HepG2 (cell line): ENCODE results near the gene TMEM214. TPM values are rescaled to one million over a fixed set of nuclear protein-coding genes. Genes with fewer than 3 reads are reported as not detected.

Source experiments
- ARID2 ChIP-seq: sonication (generic); formaldehyde crosslinking; IDR thresholded peaks from 2 replicates; pipeline ENCODE4 v1.8.1; 2022; ENCODE audit warnings: mild to moderate bottlenecking, missing genetic modification reagents, borderline replicate concordance
- BORCS8-MEF2B ChIP-seq: sonication (generic); formaldehyde crosslinking; IDR thresholded peaks from 2 replicates; pipeline ENCODE4 v1.8.0; 2022; ENCODE audit warnings: mild to moderate bottlenecking, missing genetic modification reagents
- CC2D1A ChIP-seq: sonication (generic); formaldehyde crosslinking; IDR thresholded peaks from 2 replicates; pipeline ENCODE4 v1.8.1; 2023; ENCODE audit warnings: mild to moderate bottlenecking, missing genetic modification reagents
- GPN1 ChIP-seq: sonication (generic); formaldehyde crosslinking; IDR thresholded peaks from 2 replicates; pipeline ENCODE4 v1.5.1; 2020; ENCODE audit warnings: missing genetic modification reagents, borderline replicate concordance
- KAT8 ChIP-seq: IDR thresholded peaks from 2 replicates; pipeline ENCODE4 v1.6.1; 2016; ENCODE audit warnings: missing genetic modification reagents, missing compliant biosample characterization
- KLF16 ChIP-seq, 2 experiments: sonication (generic) in 1 of 2; formaldehyde crosslinking in 1 of 2; IDR thresholded peaks; 2 replicates each; pipeline versions ENCODE4 v1.6.1 to v1.8.0; 2016 to 2023; ENCODE audit warnings: missing genetic modification reagents in 2 of 2, missing compliant biosample characterization in 1 of 2
- MXD4 ChIP-seq: IDR thresholded peaks from 2 replicates; pipeline ENCODE4 v1.6.1; 2016; ENCODE audit warnings: mild to moderate bottlenecking, missing biosample characterization, missing genetic modification reagents
- NCOA1 ChIP-seq: sonication (generic); formaldehyde crosslinking; IDR thresholded peaks from 2 replicates; pipeline ENCODE4 v1.9.0; 2021; ENCODE audit warnings: missing genetic modification reagents
- NFRKB ChIP-seq: fragments of 450-650 bp; IDR thresholded peaks from 2 replicates; pipeline ENCODE4 v1.6.1; 2017
- NR1H2 ChIP-seq: sonication (generic); formaldehyde crosslinking; IDR thresholded peaks from 2 replicates; pipeline ENCODE4 v1.8.1; 2022; ENCODE audit warnings: low read depth, missing genetic modification reagents, borderline replicate concordance
- NRL ChIP-seq: sonication (generic); formaldehyde crosslinking; IDR thresholded peaks from 2 replicates; pipeline ENCODE4 v1.5.0; 2020; ENCODE audit warnings: missing genetic modification reagents, mild to moderate bottlenecking, moderate library complexity, borderline replicate concordance
- PHF5A ChIP-seq: IDR thresholded peaks from one replicate; pipeline ENCODE4 v1.6.1; 2018; ENCODE audit warnings: low read depth, missing genetic modification reagents; ENCODE audit not compliant: unreplicated experiment
- REXO4 ChIP-seq: sonication (generic); formaldehyde crosslinking; IDR thresholded peaks from 2 replicates; pipeline ENCODE4 v1.8.0; 2022; ENCODE audit warnings: missing genetic modification reagents, mild to moderate bottlenecking, borderline replicate concordance
- RNF2 ChIP-seq: fragments of 450-650 bp; conservative IDR thresholded peaks from 2 replicates; pipeline ENCODE4 v1.6.1; 2016; ENCODE audit warnings: low read depth
- SP1 ChIP-seq, 2 experiments: fragments of 450-650 bp in 1 of 2; sonication (generic) in 1 of 2; formaldehyde crosslinking in 1 of 2; IDR thresholded peaks; 2 replicates each; pipeline versions ENCODE4 v1.4.0 to v1.6.1; 2016 to 2020; ENCODE audit warnings: missing genetic modification reagents in 1 of 2
- SUZ12 ChIP-seq: fragments of 150-350 bp; IDR thresholded peaks from 2 replicates; pipeline ENCODE4 v1.6.1; 2014; ENCODE audit warnings: low read depth, low read length
- SYNCRIP ChIP-seq: fragments of 200-400 bp; formaldehyde crosslinking; IDR thresholded peaks from 2 replicates; pipeline ENCODE4 v1.6.1; 2018; ENCODE audit warnings: mild to moderate bottlenecking, low read depth, low read length; ENCODE audit not compliant: insufficient read depth
- TBP ChIP-seq: sonication (generic); formaldehyde crosslinking; IDR thresholded peaks from 2 replicates; pipeline ENCODE4 v1.5.0; 2020; ENCODE audit warnings: missing genetic modification reagents
- TIGD3 ChIP-seq: sonication (generic); formaldehyde crosslinking; IDR thresholded peaks from 2 replicates; pipeline ENCODE4 v1.5.1; 2020; ENCODE audit warnings: mild to moderate bottlenecking, missing genetic modification reagents, borderline replicate concordance
- ZFP62 ChIP-seq: sonication (generic); formaldehyde crosslinking; IDR thresholded peaks from 2 replicates; pipeline ENCODE4 v1.4.0; 2020; ENCODE audit warnings: missing genetic modification reagents
- ZNF329 ChIP-seq: sonication (generic); formaldehyde crosslinking; IDR thresholded peaks from 2 replicates; pipeline ENCODE4 v1.9.0; 2021; ENCODE audit warnings: low read depth, mild to moderate bottlenecking, missing genetic modification reagents
- ZNF331 ChIP-seq: sonication (generic); formaldehyde crosslinking; IDR thresholded peaks from 2 replicates; pipeline ENCODE4 v1.4.0; 2020; ENCODE audit warnings: missing genetic modification reagents
- ZNF362 ChIP-seq: sonication (generic); formaldehyde crosslinking; IDR thresholded peaks from 2 replicates; pipeline ENCODE4 v1.4.0; 2020; ENCODE audit warnings: missing genetic modification reagents, mild to moderate bottlenecking, borderline replicate concordance
- ZNF484 ChIP-seq: sonication (generic); formaldehyde crosslinking; IDR thresholded peaks from 2 replicates; pipeline ENCODE4 v1.5.1; 2020; ENCODE audit warnings: mild to moderate bottlenecking, low read depth, missing genetic modification reagents, borderline replicate concordance
- ZNF567 ChIP-seq: sonication (generic); formaldehyde crosslinking; IDR thresholded peaks from 2 replicates; pipeline ENCODE4 v1.8.1; 2023; ENCODE audit warnings: mild to moderate bottlenecking, missing genetic modification reagents, borderline replicate concordance
- ZNF724P ChIP-seq: sonication (generic); formaldehyde crosslinking; IDR thresholded peaks from 2 replicates; pipeline ENCODE4 v1.8.0; 2022; ENCODE audit warnings: missing genetic modification reagents, borderline replicate concordance
- ZNF766 ChIP-seq: sonication (generic); formaldehyde crosslinking; IDR thresholded peaks from 2 replicates; pipeline ENCODE4 v1.5.0; 2020; ENCODE audit warnings: missing genetic modification reagents, borderline replicate concordance
- ZNF839 ChIP-seq: sonication (generic); formaldehyde crosslinking; IDR thresholded peaks from 2 replicates; pipeline ENCODE4 v1.4.0; 2020; ENCODE audit warnings: missing genetic modification reagents, mild to moderate bottlenecking, borderline replicate concordance
- ZNF850 ChIP-seq: sonication (generic); formaldehyde crosslinking; conservative IDR thresholded peaks from 2 replicates; pipeline ENCODE4 v1.9.0; 2021; ENCODE audit warnings: mild to moderate bottlenecking, missing genetic modification reagents
- polyA plus RNA-seq, 8 experiments: library from polyadenylated mRNA; depleted of rRNA in 3 of 8; stranded (reverse) in 7 of 8; unstranded in 1 of 8; fragments of >200 nt; fragmentation: Illumina TruSeq in 4 of 8; extraction: Trizol in 4 of 8; gene quantifications; 2 replicates each; pipeline versions ENCODE4 v1.2.1 to v1.2.3, GENCODE V29; 2011 to 2016; ENCODE audit warnings: low read depth in 4 of 8, missing spikeins in 1 of 8, mixed read lengths in 1 of 8; ENCODE audit not compliant: insufficient read depth in 1 of 8
- total RNA-seq, 5 experiments: library from RNA; depleted of rRNA; stranded (reverse); fragments of >200 nt; fragmentation: Illumina TruSeq; extraction: Trizol; gene quantifications; 2 replicates each; pipeline ENCODE4 v1.2.3, GENCODE V29; 2016; ENCODE audit warnings: low read depth in 1 of 5

The TMEM214 gene
- total and polyA plus RNA-seq, 2 of the 13 experiments (the other 11 are each of a cell fraction or from before 2014, with no cell fraction given): 58.3 to 132 TPM

- peak; percentile 95 for TF ChIP-seq TIGD3 (CRISPR knock-in tag)
- TF ChIP-seq MXD4 (CRISPR knock-in tag): peak; percentile 82
- TF ChIP-seq ZFP62 (CRISPR knock-in tag): peak; percentile 8; the same call in 1 of the 2 replicates
- peak; percentile 94; the same call in 1 of the 2 replicates for TF ChIP-seq NCOA1 (CRISPR knock-in tag)
- TF ChIP-seq SYNCRIP: no peak
- TF ChIP-seq CC2D1A (CRISPR knock-in tag): peak; percentile 99; the same call in 1 of the 2 replicates
- peak; percentile 92 for TF ChIP-seq RNF2
- TF ChIP-seq ZNF724P (CRISPR knock-in tag): peak; percentile 95
- TF ChIP-seq ZNF484: 0 out of 2 replicates have a peak, but pooled peaks have one; percentile 2
- TF ChIP-seq ZNF362: peak; percentile 55; the same call in 1 of the 2 replicates
- no peak for TF ChIP-seq NR1H2 (CRISPR knock-in tag)
- peak; percentile 91 for TF ChIP-seq ZNF766 (CRISPR knock-in tag)
- TF ChIP-seq ZNF839: peak; percentile 78; the same call in 1 of the 2 replicates
- peak; percentile 90; the same call in 1 of the 2 replicates for TF ChIP-seq ARID2 (CRISPR knock-in tag)
- peak; percentile 89 for TF ChIP-seq KAT8 (CRISPR knock-in tag)
- no peak for TF ChIP-seq NFRKB
- TF ChIP-seq ZNF331 (CRISPR knock-in tag): no peak; the same call in 1 of the 2 replicates
- peak; percentile 97 for TF ChIP-seq BORCS8-MEF2B (CRISPR knock-in tag)
- TF ChIP-seq SUZ12: no peak; the same call in 1 of the 2 replicates
- TF ChIP-seq NRL (CRISPR knock-in tag): peak; percentile 99
- TF ChIP-seq KLF16 (CRISPR knock-in tag; IDR thresholded peaks at IDR 0.05): peak; percentile 79 to 82; a peak in 3 of 4 replicates
- TF ChIP-seq PHF5A (CRISPR knock-in tag): no peak
- TF ChIP-seq TBP (CRISPR knock-in tag): no peak; the same call in 1 of the 2 replicates
- TF ChIP-seq REXO4 (CRISPR knock-in tag): no peak
- peak; percentile 73; the same call in 1 of the 2 replicates for TF ChIP-seq ZNF329 (CRISPR knock-in tag)
- no peak for TF ChIP-seq SP1 (IDR thresholded peaks at IDR 0.05)
- TF ChIP-seq SP1 (CRISPR knock-in tag; IDR thresholded peaks at IDR 0.05): peak; percentile 60
- TF ChIP-seq ZNF850 (CRISPR knock-in tag): no peak
- no peak for TF ChIP-seq GPN1 (CRISPR knock-in tag)
- TF ChIP-seq ZNF567 (CRISPR knock-in tag): peak; percentile 84; the same call in 1 of the 2 replicates
Measured at GRCh38 chr2:27050996-27051901, 18.5 kb downstream of the TMEM214 start, which contains the start of gene AGBL5 (continued).
